GM19397 (cell line): ENCODE data around the gene RSPH9.

Source experiments
- ATAC-seq: cut with Tn5 transposase; IDR thresholded peaks from one replicate; pipeline ENCODE4 v1.9.1; 2021; ENCODE audit warnings: mild to moderate bottlenecking, moderate library complexity; ENCODE audit not compliant: unreplicated experiment

Gene RSPH9

DNA sequence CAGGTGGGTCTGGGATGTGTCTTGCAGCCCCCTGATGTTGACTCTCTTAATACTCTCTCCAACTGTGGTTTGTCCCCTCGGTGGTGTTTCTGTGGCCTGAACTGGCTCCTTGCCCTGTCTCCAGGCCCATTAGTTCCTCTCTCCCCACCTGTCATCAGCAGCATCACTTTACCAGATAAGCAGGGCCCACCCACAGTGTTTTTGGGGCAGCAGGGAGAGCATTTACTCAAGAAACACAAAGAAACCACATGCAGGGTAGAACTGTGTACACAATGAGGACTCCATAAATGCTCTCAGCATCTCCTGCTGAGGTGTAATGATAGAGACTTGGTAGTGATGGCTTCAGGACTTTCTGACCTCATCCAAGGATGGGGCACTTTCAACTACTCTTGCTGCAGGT lies 62.9 kb downstream of the RSPH9 start:
- ATAC-seq = no peak

DNA sequence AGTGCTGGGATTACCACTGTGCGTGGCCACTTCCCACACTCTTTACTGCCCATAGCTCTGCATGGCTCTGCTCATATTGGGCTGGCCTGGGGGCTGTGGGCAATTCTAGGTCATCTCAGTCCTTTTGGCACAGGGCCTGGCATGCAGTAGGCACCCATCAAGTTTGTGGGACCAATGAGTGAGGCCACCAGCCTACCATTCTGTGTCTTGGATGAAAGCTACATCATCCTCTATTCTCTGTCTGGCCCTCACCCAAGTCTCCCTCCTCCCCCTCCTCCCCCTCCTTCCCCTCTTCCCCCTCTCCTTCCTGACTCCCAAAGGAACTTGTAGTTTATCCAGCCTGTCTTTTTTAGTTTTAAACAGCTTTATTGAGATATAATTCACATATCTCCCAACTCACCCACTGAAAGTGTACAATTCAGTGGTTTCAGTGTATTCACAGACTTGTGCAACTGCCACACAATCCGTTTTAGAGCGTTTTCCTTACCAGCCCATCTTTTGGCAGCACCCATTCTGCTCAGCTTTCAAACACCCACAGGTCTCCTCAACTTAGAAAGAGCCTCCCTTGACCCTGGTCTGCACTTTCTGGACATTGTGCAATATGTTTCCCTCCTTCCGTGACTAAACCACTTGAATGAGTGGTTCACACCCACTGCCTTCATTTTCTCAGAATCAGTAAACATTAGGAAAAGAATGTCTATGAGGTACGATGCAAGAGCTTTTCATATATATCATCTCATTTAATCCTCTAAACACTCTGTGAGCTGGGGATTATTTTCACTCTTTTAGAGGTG lies 64.2 kb downstream of the RSPH9 start:
- no peak for ATAC-seq

DNA sequence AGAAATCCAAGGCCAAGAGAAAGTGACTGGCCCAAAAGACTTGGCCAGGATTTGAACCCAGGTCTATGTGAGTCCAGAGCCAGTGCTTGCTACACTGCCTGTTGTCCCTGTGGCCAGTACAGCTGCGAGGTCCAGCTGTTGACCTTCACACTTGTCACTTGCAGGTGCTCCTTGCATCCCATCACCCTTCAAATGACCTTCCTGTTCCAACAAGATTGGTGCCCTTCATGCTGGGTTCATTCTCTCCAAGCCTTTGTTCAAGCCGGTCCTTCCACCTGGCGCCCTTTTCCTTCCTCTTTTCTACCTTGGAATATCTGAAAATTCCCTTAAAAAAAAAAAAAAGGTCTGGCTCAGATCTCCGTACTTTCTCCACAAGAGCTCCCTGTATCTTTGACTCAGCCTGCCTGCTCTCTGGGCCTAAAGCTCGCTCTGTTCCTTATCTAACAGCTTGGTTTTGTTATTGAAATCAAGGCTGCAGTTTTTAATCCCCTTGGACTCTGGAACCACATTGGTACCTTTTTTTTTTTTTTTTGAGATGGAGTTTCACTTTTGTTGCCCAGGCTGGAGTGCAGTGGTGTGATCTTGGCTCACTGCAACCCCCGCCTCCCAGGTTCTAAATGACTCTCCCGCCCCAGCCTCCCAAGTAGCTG lies 64.9 kb downstream of the RSPH9 start:
- no peak for ATAC-seq

DNA sequence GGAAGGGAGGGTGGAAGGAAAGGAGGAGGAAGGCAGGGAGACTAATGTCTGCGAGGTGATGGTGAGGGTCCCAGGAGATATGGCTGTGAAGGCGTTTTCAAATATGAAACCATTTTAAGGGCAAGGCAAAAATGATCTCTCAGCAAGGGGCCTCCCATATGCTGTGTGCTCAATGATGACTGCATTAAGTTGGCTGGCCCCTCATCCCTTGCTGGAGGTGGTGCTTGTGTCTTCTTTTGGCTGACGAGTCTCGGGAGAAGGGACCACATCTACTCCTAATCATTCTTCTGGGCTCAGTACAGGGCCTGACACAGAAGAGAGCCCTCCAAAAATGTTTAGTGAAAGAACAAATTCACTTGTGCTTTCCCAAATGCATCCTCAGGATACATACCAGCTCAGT lies 65.7 kb downstream of the RSPH9 start:
- no peak for ATAC-seq

DNA sequence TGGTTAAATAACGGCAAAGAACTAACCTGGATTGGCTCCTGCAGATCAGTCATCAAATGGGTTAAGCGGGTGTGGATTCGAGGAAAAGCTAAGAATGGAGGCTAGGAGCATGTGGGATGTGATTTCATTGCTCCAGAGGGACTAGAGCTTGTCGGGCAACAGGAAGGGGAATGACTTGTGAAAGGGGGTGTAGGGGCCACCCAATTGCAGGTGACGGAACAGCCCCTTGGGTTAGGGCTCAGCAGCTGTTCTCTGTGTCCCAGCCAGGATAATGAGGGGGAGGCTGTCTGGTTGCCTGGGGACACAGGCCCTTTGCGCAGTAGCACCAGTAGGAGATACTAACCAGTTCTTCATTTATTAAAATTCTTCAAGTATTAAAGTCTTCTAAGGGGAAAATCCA lies 67.7 kb downstream of the RSPH9 start:
- ATAC-seq = no peak

DNA sequence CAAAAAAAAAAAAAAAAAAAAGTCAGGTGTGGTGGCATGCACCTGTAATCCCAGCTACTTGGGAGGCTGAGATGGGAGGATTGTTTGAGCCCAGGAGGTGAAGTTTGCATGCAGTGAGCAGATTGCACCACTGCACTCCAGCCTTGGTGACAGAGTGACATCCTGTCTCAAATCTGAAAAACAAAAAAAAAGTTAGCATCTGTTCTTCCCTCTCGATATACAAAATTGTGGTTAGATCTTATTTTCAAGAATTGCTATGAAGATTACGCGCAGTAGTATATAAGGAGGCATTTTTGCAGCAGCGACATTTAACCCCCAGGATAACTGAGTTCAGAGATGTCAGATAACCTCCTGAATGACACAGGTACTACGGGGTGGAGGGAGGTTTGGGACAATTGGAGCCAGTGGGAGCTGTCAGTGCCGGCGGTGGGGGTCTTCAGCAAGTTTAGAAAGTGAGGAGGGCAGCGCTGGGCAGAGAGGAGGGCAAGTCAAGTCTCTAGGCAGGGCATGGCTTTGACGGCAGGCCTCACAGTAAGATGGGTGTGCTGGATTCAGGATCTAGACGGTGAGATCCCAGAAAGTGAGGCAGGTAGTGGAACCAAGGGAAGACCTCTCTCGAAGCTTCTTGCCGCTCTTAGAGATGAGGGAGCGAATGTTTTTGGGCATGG lies 68.9 kb downstream of the RSPH9 start:
- ATAC-seq = no peak

DNA sequence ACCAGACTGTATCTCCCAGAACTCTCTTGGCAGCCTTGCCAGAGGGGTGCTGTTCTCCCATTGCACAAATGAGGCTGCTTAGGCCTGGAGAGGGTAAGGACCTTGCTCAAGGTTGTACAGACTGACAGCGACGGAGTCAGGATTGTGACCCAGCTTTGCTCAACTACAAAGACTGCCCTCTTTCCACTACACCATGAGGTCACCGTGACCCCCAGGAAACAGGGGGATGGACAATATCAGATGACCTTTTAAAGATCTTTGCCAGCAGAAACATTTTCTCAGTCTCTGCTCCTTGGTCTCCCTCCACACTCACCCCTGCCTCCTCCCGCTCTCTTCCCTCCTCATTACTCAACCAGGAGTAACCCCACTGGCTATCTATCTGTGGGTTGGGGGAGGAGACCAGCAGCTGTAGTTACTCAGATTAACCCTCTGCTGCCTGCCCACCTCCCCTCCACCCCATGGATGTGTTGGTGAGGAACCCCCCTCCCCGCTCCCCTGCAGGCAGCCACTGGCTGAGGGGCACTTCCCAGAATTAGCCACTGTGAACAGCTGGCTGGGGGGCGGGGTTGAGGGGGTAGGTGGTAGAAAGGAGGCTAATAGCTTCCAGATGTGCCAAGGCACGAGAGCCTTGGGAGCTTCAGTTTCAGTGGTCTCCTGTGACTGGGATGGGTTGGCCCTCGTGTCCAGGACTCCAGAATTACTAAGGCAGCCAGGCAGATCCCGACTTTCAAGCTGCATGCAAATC lies 69.6 kb downstream of the RSPH9 start:
- ATAC-seq = peak; percentile 21

DNA sequence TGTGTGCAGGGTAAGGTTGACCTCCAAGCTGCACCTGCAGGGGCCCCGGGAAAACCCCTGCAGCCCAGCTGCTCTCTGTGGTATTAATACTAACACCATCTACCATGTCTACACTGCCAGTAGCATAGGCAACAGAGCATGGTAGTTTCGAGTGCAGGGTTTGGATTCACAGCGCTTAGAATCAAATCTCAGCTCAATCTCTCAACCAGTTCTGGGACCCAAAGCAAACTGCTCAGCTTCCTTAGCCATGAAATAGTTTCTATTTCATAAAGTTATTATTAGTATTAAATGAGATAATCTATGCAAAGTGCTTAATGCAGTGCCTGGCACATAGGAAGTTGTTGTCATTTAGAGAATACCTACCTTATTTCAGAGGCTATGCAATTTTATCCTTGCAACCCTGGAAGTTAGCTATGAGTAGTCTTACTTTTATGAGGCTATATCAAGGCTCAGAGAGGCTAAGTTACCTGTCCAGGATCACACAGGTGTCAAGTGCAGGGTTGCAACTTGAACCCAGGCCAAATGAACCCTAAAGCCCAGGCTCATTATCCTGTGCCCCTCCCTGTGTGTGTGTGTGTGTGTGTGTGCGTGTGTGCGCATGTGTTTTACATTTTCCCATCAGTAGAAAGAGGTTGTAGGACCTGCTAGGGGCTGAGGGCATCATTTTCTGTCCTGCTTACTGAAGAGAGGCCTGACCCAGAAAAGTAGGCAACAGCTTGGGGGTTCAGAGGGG lies 70.4 kb downstream of the RSPH9 start:
- peak; percentile 90 for ATAC-seq

DNA sequence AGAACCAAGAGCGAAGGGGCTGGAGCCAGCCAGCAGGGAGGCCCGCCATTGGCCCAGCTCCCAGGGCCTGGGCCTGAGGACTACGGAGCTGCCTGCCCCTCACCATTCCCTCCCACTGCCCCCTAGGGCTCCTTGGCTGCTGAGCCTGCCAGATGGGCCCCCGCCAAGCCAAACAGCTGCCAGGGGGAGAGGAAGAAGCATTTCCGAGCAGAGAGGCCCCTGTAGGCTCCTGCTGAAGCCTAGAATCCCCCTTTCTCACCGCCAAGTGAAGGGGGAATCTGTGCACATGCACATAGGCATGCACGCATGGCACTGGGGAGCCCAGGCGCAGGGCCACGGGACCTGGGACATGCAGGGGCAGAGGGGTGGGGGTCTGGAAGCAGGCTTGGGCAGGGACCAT lies 71.3 kb downstream of the RSPH9 start:
- no peak for ATAC-seq

DNA sequence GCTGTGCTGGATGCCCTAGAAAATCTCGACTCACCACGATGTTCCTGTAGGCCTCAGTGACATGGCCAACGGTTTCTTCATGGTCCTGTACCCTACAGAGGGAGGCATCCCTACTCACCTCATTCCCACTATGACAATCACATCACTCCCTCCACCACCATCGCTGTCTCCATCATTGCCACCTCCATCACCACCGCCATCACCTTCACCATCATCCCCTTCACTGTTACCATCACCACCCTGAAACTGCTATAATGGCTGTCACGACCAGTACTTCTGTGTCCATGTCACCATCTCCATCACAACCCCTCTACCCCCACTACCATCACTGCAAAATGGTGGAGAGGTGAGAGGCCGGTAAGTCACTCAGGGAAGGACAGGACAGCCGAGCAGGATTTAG lies 72.6 kb downstream of the RSPH9 start:
- no peak for ATAC-seq

DNA sequence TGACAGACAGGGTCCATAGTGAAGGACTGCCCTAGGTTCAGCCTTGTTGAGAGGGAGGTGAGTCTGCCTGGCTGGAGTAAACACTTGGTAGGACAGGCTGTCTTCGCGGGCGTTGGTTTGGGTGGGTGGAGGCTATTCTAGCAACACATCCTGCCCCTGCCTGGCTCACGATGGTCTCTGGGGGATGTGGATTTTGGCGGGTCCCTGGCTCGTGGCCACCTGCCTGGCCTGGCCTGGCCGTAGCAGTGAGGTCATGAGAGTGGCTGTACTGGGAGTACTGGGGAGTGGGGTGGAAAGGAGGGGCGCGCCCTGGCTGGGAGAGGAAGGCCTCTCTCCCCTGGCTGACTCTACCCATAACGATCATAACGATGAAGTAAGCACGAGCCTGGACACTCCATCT lies 73.0 kb downstream of the RSPH9 start:
- ATAC-seq = no peak

DNA sequence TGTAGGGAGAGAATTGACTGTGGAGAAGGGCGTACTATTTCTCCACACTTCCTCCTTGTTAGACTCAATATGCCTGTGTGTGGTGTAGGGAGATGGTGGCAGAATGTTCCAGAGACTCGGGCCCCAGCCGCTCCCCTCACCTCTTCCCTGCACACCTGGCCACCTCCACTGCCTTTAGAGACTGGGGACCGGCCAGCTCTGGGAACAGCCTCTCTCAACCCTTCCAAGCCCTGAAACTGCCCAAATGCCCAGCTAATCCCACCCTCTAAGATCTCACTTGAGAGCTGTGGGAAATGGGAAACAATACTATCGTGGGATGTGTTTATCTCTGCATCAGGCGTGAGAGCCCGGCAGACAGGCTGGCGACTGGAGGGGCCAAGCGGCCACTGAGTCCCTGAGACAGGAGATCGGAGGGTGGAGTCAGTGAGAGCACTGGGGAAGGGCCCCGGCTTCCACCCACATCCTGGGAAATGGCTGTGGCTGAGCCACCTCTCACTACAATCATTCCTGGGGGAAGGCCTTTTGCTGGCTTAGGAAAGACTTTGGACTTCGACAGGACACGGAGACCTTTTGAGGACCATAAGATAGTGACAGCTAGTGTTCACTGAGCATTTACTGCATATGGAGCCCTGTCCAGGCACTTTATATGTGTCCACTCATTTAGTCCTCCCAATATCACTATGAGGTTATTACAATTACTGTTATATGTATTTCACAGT lies 73.7 kb downstream of the RSPH9 start:
- ATAC-seq = no peak

DNA sequence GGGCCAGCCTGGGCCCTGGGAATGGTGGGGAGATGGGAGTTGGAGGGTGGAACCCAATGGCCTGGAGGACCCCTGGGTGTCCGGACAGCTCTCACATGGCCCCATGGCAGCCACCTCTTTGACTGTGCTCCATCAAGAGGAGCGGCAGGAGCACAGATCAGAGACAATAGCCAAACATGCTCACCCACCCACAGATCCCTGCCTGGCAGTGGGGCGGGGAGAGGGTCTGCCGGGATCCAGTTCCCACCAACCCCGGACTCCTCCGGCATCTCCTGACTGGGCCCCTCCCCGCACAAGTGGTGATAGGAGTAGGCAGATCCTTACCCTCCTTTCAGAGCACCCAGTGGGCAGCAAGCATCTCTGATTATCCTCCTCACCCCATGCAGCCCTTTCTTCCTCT lies 74.7 kb downstream of the RSPH9 start:
- no peak for ATAC-seq

DNA sequence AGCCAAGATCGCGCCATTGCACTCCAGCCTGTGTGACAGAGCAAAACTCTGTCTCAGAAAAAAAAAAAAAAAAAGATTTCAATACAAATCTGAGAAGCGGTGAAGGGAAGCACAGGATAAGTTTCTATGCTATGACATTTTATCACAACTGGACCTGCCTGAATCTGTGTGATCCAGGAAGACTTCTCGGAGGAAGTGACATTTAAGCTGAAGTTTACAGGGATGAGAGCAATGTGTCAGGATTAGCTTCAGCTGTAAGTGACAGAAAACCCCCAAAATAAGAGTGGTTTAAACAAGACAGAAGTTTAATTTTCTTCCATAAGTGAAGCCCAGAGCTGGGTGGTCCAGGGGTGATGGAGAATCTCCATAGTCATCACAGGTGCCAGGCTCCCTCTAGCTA lies 76.2 kb downstream of the RSPH9 start:
- ATAC-seq = no peak
